Activated CD4-positive, CD25-positive, alpha-beta regulatory T cell treated with anti-CD3 and anti-CD28 coated beads, Interleukin-2, amount 50 U/mL, for 16 hours (primary cell): ENCODE results near the gene CPSF4.
A peak's percentile ranks its signal among the peaks of the same experiment; 100 is the strongest.
"Not testable (repeated sequence)": the region's sequence is repeated elsewhere in the genome, so short reads cannot be mapped to it uniquely, and the experiment has no call there.

Experiments used
- DNase-seq: peaks from one replicate; pipeline ENCODE4 v3.0.0-alpha.2; 2020; ENCODE audit warnings: low read depth, low spot score

Gene CPSF4

DNA sequence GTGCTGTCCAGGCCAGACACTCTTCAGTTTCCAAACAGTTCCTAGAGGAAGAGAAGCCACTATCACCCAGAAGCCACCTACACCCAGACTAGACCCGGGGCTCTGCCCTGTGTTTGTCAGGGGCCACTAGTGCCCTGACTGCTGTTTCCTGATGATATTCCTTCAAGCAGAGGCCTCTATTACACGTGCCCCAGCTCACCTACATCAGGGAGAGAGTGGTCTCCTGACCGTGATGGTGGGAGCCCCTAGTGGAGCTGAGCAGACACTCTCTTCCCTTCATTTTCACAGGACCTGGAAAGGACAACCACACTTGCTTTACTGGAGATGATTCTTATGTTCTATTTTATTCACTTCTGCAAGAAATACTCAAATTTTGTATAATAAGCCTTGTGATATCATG lies 52.1 kb downstream of the CPSF4 start:
- DNase-seq, result no peak

DNA sequence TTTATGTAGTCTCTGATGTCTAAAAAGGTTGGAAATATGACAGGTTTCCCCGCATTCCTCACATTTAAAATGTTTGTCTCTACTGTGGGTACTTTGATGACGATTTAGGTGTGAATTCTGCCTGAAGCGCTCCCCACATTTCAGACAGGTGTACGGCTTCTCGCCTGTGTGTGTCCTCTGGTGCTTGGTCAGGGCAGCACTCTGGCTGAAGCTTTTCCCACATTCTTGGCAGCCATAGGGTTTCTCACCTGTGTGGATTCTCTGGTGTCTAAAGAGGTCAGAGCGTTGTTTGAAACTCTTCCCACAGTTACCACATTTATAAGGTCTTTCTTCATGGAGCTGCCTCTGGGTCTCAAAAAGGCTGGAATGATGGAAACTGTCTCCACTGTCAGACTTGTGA lies 55.1 kb downstream of the CPSF4 start:
- no peak for DNase-seq

GRCh38 chr7:99497766-99498545 lies 59.2 kb downstream of the CPSF4 start:
- DNase-seq, result no peak

- no peak for DNase-seq
Observed at GRCh38 chr7:99498546-99498944, 59.8 kb downstream of the CPSF4 start.

DNA sequence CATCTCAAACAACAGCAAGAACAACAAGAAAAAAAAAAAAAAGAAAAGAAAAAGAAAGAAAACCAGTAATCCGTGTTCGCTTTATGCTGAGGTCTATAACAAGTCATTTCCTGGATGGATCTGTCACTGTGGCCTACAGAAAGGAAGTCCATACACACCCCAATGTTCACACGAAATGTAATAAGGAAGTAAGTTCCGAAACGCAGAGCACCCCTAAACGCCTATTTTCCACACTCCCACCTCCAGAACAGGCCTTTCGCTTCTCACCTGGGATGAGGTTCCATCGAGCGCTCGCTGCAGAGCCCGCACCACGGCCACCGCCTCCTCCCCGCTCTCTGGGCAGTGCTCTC lies 60.6 kb downstream of the CPSF4 start:
- DNase-seq, result no peak

DNA sequence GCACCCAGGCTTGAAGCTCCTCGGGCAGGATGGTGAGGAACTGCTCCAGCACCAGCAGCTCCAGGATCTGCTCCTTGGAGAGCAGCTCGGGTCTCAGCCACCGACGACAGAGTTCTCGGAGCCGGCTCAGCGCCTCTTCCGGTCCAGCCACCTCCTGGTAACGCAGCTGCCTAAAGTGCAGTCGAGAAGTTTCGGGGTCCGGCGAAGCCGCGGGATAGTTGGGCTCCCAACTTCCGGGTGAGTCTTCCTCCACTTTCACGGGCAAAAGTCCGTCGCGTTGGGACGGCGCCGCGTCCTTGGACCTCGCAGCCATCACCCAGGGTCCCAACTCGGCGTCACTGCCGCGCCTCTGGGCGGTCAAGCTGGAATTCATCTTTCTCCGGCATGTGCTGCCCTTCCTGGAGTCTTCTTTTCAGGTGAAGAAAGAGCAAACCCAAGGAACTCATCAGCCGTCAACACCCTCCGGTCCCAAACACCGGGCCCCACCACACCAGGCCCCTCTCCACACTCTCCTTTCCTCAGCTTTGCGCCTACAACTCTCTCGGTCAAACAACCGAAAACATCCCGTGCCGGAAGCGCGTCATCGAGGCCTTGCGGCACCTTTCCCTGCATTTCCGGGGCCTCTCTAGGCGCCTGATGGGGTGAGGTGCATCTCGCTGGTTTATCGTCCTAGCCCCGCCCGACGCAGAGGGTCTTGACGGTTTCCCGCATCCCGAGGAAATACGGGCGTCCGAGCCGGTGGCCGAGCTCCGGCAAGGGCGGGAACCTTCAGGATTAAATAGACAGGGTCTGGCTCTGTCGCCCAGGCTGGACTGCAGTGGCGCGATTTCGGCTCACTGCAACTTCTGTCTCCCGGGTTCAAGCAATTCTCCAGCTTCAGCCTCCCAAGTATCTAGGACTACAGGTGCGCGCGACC lies 61.2 kb downstream of the CPSF4 start, which contains the start of gene ZNF394:
Gene ZNF394 (minus strand): TSS at position 561 of the 916 bp plus-strand sequence. CDS start 188 bp downstream, at position 373.
- peak; percentile 85 for DNase-seq

- DNase-seq, result no peak
Observed at GRCh38 chr7:99500637-99501009, 61.9 kb downstream of the CPSF4 start.

DNA sequence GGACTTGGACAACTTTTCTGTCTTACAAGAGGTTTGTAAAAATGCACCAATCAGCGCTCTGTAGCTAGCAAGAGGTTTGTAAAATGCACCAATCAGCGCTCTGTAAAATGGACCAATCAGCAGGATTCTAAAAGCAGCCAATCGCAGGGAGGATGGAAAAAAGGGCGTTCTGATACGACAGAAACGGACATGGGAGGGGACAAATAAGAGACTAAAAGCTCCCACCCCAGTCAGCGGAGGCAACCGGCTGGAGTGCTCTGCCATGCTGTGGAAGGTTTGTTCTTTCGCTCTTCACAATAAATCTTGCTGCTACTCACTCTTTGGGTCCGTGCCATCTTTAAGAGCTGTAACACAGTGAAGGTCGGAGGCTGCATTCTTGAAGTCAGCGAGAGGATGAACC lies 62.5 kb downstream of the CPSF4 start:
- DNase-seq, result not testable (repeated sequence)

GRCh38 chr7:99504281-99504602 lies 65.5 kb downstream of the CPSF4 start:
- DNase-seq, result no peak

GRCh38 chr7:99504603-99505323 lies 66.0 kb downstream of the CPSF4 start, which contains the start of gene ZKSCAN5:
Gene ZKSCAN5, plus strand, starts transcription at chr7:99504662. Its CDS starts 1,383 bp downstream, at chr7:99506045.
- DNase-seq, result peak; percentile 94

DNA sequence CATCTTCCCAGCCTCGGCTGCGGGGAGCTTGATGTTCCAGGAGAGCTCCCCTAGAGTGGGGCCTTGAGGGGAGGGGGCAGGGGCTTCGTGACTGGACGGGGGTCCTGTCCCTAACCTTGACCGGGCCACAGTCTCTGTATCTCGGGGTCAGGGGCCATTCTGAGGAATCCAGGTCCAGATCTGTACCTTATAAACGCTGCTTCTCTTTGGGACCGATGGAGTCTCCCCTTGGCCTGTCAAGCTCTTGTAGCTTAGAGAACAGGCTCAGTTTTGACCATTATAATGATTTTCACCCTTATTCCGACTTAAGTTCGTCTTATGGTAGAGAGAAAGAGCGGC lies 66.5 kb downstream of the CPSF4 start:
- DNase-seq, result no peak
